Esophagus muscularis mucosa (tissue), 3 donors: ENCODE measurements around the gene SLC6A2.

Experiments used
- CTCF ChIP-seq, 3 experiments: fragments of 200-600 bp in 2 of 3; fragments of 450-650 bp in 1 of 3; sonication (generic) in 2 of 3; IDR thresholded peaks; one replicate each; pipeline ENCODE4 v1.5.1; 2017 to 2019; ENCODE audit warnings: antibody characterized with exemption in 3 of 3, mild to moderate bottlenecking in 2 of 3, moderate library complexity in 1 of 3
- POLR2A ChIP-seq: fragments of 450-650 bp; IDR thresholded peaks from one replicate; pipeline ENCODE4 v1.6.1; 2017; ENCODE audit warnings: antibody characterized with exemption, moderate library complexity, mild to moderate bottlenecking, low read depth

GRCh38 chr16:55653106-55653505 is 2.7 kb upstream of the SLC6A2 start:
- no peak for TF ChIP-seq CTCF (IDR thresholded peaks at IDR 0.05)
- no peak for TF ChIP-seq POLR2A
